Ovary (tissue), 9 donors: ENCODE data around the gene SDHAF2. TPM values are rescaled to one million over a fixed set of nuclear protein-coding genes. Genes with fewer than 3 reads are reported as not detected.

Source experiments
- DNase-seq, 5 donors: peaks; one replicate each; pipeline ENCODE4 v3.0.0-alpha.2; 2019 to 2020
- H3K27ac ChIP-seq, 2 donors: fragments of 200-600 bp; one replicate each; pipeline versions ENCODE4 v1.5.1 to v1.8.0; 2019 to 2022
- H3K27me3 ChIP-seq: fragments of 200-600 bp; one replicate; pipeline ENCODE4 v1.8.0; 2022
- H3K36me3 ChIP-seq: fragments of 200-600 bp; sonication (generic); one replicate; pipeline ENCODE4 v1.5.1; 2019
- H3K4me1 ChIP-seq: one replicate; pipeline ENCODE4 v1.8.1; 2013; ENCODE audit warnings: mild to moderate bottlenecking, moderate library complexity; ENCODE audit not compliant: insufficient read depth
- H3K4me3 ChIP-seq: fragments of 200-600 bp; sonication (generic); one replicate; pipeline ENCODE4 v1.5.1; 2017
- H3K9me3 ChIP-seq, 2 donors: fragments of 200-600 bp in 1 of 2; sonication (generic) in 1 of 2; one replicate each; pipeline versions ENCODE4 v1.5.1 to v1.8.1; 2013 to 2019; ENCODE audit warnings: mild to moderate bottlenecking in 1 of 2, moderate library complexity in 1 of 2
- CTCF ChIP-seq, 3 donors: fragments of 450-650 bp in 2 of 3; fragments of 200-600 bp in 1 of 3; IDR thresholded peaks; one replicate each; pipeline versions ENCODE4 v1.5.1 to v1.8.0; 2016 to 2022; ENCODE audit warnings: antibody characterized with exemption in 3 of 3, mild to moderate bottlenecking in 1 of 3
- EP300 ChIP-seq: sonication (generic); formaldehyde crosslinking; IDR thresholded peaks from one replicate; pipeline ENCODE4 v1.6.1; 2017; ENCODE audit warnings: antibody characterized with exemption
- POLR2A ChIP-seq: fragments of 450-650 bp; IDR thresholded peaks from one replicate; pipeline ENCODE4 v1.6.1; 2017; ENCODE audit warnings: antibody characterized with exemption, mild to moderate bottlenecking, moderate library complexity
- WGBS, 3 donors: extraction: QIAGEN DNeasy Blood & Tissue Kit in 1 of 3; methylation state at CpG; one replicate each; pipeline versions ENCODE4 v1.1.5 to v1.1.7; 2013 to 2017; 5-methylcytosine and 5-hydroxymethylcytosine counted together
- intact Hi-C, 4 donors: fragments of 100-400 bp; cut with DNase I; formaldehyde crosslinking; loops; one replicate each; pipeline versions ENCODE4 v1.11.0 to v1.15.1; 2022 to 2023
- polyA plus RNA-seq, 2 donors: library from polyadenylated mRNA; stranded (reverse); fragments of 200-250 nt in 1 of 2; fragments of 350-450 nt in 1 of 2; fragmentation: Illumina TruSeq in 1 of 2; extraction: RNeasy Lipid Tissue Mini Kit (QIAGEN cat#74804) in 1 of 2; gene quantifications; one replicate each; pipeline ENCODE4 v1.2.3, GENCODE V29; 2013 to 2014
- total RNA-seq, 7 donors: library from RNA; depleted of rRNA in 2 of 7; stranded (reverse); fragments of >200 nt in 2 of 7; fragmentation: NEBNext Ultra II Directional in 3 of 7; extraction: Animal tissue kit (Norgen Biotek cat#: 25700) in 3 of 7; gene quantifications; one replicate each; pipeline versions ENCODE4 v1.1.0 to v1.2.4, GENCODE V29; 2016 to 2023
- donor health status: DM: no; HTN: no; CAD: no; lungs with moderate emphysema.
- donor health status: DM: no; HTN: no; CAD: no.
- donor health status: Bipolar disorder and iron deficiency.
- donor health status: DM: yes; HTN: yes; CAD: no.
- donor health status: DM: no; HTN: no; CAD: no.
- donor health status: DM: yes; HTN: yes; CAD: no.

Gene SDHAF2
- total and polyA plus RNA-seq, 9 donors: 31.9 to 91.1 (median 39.5) TPM

GRCh38 chr11:61480261-61480993 lies 50.5 kb downstream of the SDHAF2 start:
- H3K4me1 ChIP-seq: no peaks in the 10 kb centered on the region
- intact Hi-C loops: no loop called here

GRCh38 chr11:61480994-61481335 lies 51.0 kb downstream of the SDHAF2 start:
- DNase-seq: no peak
- H3K36me3 ChIP-seq: no peaks in the 10 kb centered on the region
- no peak for TF ChIP-seq EP300
- TF ChIP-seq POLR2A: no peak
- no peak for TF ChIP-seq CTCF (IDR thresholded peaks at IDR 0.05)
- no peak overlapping the region for H3K27ac ChIP-seq
- H3K27me3 ChIP-seq: no peaks in the 10 kb centered on the region
- no peak overlapping the region for H3K4me3 ChIP-seq
- no peaks in the 10 kb centered on the region for H3K4me1 ChIP-seq
- WGBS, 3 donors: 28 to 35% (median 30%) methylated on average over 7 of the region's 7 CpGs
- intact Hi-C loops: no loop called here
- H3K9me3 ChIP-seq: no peaks in the 10 kb centered on the region

More at GRCh38 chr11:61480261-61480993, 50.5 kb downstream of the SDHAF2 start:
- no peaks in the 10 kb centered on the region for H3K27me3 ChIP-seq
- no peaks in the 10 kb centered on the region for H3K36me3 ChIP-seq
- H3K9me3 ChIP-seq: no peaks in the 10 kb centered on the region
- no peak overlapping the region for H3K4me3 ChIP-seq
- DNase-seq: no peak
- 65 to 72% (median 70%) methylated on average over 15 of the region's 15 CpGs for WGBS, 3 donors
- no peak overlapping the region for H3K27ac ChIP-seq
- no peak for TF ChIP-seq POLR2A
- TF ChIP-seq EP300: no peak
- TF ChIP-seq CTCF (IDR thresholded peaks at IDR 0.05): no peak

- Histone ChIP-seq H3K9me3 (no peaks in the 10 kb centered on the region), H3K4me1 (no peaks in the 10 kb centered on the region), H3K27ac (no peak overlapping the region), H3K36me3 (no peaks in the 10 kb centered on the region), H3K27me3 (no peaks in the 10 kb centered on the region), H3K4me3 (no peak overlapping the region)
- intact Hi-C loops: loop anchor here in 1 of 4 donors (2.0 kb wide), 1 partner anchor 29 kb away; no protein-coding TSS in a partner anchor
- DNase-seq: no peak
- TF ChIP-seq EP300 (no peak), CTCF (IDR thresholded peaks at IDR 0.05) (no peak), POLR2A (no peak)
- WGBS, 3 donors: 69 to 78% (median 75%) methylated on average over 9 to 10 of the region's 10 CpGs
These were observed 51.9 kb downstream of the SDHAF2 start for GRCh38 chr11:61481806-61482205.

- Histone ChIP-seq H3K9me3 (no peaks in the 10 kb centered on the region), H3K36me3 (no peaks in the 10 kb centered on the region), H3K27ac (no peak overlapping the region), H3K4me3 (no peak overlapping the region), H3K27me3 (no peaks in the 10 kb centered on the region), H3K4me1 (no peaks in the 10 kb centered on the region)
- intact Hi-C loops: loop anchor here in 1 of 4 donors (2.0 kb wide), 1 partner anchor 28 kb away; no protein-coding TSS in a partner anchor
- WGBS, 3 donors: 30 to 40% (median 31%) methylated on average over 7 of the region's 7 CpGs
- no peak for TF ChIP-seq CTCF (IDR thresholded peaks at IDR 0.05)
- no peak for TF ChIP-seq POLR2A
- DNase-seq: no peak
These were observed 52.6 kb downstream of the SDHAF2 start for GRCh38 chr11:61482513-61482912.
